Activated CD4-positive, alpha-beta T cell treated with anti-CD3 and anti-CD28 coated beads for 48 hours (primary cell): ENCODE measurements around the gene SKOR1.

Experiments used
- DNase-seq: peaks from one replicate; pipeline ENCODE4 v3.0.0-alpha.2; 2020

The SKOR1 gene, protein sequence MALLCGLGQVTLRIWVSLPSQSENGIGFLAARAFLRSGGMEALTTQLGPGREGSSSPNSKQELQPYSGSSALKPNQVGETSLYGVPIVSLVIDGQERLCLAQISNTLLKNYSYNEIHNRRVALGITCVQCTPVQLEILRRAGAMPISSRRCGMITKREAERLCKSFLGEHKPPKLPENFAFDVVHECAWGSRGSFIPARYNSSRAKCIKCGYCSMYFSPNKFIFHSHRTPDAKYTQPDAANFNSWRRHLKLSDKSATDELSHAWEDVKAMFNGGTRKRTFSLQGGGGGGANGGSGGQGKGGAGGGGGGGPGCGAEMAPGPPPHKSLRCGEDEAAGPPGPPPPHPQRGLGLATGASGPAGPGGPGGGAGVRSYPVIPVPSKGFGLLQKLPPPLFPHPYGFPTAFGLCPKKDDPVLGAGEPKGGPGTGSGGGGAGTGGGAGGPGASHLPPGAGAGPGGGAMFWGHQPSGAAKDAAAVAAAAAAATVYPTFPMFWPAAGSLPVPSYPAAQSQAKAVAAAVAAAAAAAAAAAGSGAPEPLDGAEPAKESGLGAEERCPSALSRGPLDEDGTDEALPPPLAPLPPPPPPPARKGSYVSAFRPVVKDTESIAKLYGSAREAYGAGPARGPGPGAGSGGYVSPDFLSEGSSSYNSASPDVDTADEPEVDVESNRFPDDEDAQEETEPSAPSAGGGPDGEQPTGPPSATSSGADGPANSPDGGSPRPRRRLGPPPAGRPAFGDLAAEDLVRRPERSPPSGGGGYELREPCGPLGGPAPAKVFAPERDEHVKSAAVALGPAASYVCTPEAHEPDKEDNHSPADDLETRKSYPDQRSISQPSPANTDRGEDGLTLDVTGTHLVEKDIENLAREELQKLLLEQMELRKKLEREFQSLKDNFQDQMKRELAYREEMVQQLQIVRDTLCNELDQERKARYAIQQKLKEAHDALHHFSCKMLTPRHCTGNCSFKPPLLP

DNA sequence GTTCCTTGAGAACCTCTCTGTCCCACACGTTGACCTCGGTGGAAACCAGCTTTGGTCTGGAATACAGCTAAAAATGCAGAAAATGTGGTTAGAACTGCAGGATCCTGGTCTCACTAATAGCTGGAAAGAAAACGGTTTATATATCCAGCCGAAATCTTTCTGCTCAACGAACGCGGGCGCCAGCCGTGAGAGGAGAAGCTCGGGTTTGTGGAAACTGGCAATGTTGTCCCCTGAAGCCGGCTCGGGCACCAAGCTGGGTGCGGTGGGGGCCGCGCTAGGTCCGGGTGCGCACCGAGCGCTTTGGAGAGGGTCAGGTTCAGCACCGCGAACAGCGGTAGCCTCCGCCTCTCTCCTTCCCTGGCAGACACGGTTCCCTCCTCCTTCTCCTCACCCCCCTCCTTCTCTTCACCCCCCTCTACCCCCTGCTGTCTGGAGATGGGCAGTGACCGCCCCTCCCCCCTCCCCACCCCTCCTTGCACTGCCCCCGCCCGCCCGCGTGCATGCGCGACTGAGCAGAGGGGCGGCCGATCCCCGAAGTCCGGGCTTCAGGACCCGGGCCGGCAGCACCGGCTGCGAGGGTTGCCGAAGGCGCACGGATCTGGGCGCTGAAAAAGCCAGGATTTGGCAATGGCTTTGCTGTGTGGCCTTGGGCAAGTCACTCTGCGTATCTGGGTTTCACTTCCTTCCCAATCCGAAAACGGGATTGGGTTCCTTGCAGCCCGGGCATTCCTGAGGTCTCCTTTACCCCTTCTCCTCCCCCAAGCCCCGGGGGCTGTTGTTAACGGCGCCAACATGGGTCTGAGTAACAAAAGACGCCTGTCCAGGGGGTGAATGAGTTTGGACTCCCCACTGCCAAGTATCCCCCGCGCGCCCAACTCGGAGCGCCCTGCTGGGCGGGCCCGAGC, at the start of gene SKOR1:
SKOR1 (plus strand) TSS at position 534 of the 905 bp plus-strand sequence; CDS start at position 628, 94 bp downstream.
- peak; percentile 39 for DNase-seq

DNA sequence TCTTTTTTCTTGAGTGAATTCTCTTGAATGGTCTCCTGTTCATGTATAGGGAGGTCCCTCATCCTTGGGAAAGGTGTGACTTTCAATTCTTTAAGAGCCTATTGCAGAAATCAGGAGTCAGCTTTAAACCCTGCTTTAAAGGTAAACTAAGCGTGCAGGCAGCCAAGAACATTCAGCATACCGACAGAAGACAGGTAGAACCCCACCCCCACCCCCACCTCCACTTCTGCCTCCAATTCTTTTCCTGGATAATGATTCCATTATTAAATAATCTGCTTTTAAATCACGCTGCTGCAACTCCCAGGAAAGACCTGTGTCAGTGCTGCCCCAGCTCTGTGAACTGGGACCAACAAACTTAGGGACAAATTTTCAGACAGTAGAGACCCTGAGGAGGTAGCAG, 49.3 kb upstream of the SKOR1 start:
- no peak for DNase-seq

DNA sequence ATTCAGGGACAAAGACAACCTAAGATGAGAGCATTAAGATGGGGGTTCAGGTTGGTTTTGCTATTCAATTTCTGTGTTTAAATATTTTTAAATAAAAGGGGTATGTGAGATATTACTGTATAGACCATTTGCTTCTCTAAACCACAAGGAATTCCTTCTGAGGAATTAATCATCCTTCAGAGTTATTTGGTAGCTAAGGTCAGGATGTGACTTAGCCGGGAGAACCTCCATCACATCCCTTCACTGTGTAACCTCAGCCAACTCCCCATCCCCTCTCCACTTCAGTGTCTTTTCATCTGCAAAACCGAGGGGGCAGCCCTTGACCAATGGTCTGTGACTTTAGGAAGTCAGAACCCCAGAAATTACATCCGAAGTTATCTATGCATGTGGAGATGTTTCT, 48.7 kb upstream of the SKOR1 start:
- no peak for DNase-seq

DNA sequence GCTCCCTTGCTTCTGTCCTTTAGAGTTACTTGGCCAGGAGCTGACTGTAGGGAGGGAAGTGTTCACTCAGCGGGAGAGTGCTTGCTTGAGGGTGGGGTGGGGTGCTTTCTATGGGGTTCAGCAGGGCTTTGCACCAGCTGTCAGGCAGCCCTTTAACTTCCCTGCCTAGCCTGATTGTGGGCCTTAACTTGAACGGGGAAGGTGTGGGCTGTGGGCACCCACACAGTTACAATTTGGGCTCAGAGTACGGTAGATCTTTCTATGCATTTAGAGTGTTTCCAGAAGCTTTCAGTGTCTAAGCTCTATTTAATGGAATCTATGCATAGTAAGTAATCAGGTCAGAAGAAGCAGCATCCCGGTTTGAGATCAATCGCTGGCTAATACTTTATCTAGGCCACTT, 48.2 kb upstream of the SKOR1 start:
- no peak for DNase-seq

DNA sequence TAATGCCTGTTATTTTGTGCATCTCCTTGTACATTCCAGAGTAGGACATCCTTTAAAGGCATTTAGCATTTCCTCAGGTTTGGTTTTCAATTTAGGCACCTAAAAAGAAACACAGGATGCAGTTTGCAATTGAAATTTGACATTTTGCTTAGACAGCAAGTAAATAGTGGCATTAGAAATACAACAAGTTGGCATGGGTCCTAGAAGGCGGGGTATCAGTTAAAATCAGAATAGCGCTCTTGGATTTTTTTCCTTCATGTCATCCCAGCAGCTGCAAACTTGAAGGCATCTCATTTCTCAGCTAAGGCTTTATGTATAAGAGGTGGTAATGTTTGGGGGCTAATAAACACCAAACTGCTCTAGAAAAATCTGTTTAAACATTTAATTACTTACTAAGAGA, 47.5 kb upstream of the SKOR1 start:
- DNase-seq, result no peak

DNA sequence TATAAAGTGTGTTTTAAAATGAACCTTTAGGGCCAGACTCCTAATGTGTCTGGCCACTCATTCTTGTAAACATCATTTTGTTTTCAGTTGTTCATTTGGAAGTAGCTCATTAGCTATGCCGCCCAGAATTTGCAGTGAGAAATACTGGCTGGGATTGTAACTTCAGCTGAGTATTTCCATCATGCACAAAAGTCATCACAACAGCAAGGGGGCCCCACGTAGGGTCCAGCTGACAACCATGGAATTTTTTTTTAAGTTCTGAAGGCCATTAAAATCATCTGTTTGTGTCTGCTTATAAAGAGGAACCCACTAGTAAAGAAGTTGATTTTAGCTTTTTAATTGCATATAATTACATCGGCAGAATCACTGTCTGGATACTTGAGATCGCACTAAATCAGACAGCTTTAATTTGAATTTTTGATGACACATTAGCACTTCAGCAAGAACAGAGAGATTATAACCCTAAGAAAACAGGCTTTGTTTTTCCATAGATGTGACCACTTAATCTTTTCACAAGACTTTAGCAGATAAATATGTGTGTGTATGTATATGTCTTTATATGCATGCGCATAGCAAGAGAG, 46.3 kb upstream of the SKOR1 start:
- DNase-seq, result no peak

DNA sequence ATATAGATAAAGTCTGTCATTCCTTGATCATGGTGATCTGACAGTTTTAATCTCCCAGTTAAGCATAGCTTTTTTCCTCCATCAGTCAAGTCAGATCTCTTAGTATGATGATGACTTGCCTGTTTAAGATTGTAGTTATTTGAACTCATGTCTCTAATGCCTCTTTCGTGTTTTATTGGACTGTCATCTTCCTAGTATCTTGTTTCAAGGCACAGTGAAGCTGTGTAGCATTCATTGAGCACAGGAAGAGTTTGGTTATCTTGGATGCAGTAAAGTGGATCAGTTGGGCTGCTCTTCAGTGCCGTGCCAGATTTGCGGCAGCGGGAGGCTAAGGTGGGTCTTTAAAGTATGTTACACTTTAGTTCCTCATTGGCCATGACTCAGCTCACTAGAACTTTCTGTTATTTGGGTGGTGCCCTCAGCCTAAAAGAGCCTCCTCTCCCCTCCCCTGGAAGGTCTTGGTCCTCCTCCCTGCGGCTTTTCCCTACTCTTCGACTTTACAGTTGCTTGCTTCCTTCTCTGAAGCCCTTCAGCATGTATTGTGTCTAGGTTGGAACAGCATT, 45.7 kb upstream of the SKOR1 start:
- DNase-seq, result no peak

DNA sequence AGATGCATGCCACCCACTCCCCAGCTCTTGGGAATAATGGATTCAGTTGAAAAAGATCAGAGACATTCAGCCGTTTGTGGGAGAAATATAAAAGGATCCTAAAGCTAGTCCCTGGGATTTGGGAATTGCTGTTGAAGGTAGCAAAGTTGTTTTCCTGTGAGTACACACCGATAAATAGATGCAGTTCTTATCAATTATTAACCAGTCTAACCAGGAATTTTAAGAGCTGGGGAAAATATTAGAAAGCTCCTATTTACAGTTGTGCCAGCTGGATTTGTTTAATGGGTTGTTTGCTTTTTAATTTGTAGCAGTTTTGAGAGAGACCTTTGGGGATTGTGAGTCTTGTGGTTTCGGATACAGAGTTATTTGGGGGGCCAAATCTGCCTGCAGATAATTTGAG, 44.2 kb upstream of the SKOR1 start:
- no peak for DNase-seq

DNA sequence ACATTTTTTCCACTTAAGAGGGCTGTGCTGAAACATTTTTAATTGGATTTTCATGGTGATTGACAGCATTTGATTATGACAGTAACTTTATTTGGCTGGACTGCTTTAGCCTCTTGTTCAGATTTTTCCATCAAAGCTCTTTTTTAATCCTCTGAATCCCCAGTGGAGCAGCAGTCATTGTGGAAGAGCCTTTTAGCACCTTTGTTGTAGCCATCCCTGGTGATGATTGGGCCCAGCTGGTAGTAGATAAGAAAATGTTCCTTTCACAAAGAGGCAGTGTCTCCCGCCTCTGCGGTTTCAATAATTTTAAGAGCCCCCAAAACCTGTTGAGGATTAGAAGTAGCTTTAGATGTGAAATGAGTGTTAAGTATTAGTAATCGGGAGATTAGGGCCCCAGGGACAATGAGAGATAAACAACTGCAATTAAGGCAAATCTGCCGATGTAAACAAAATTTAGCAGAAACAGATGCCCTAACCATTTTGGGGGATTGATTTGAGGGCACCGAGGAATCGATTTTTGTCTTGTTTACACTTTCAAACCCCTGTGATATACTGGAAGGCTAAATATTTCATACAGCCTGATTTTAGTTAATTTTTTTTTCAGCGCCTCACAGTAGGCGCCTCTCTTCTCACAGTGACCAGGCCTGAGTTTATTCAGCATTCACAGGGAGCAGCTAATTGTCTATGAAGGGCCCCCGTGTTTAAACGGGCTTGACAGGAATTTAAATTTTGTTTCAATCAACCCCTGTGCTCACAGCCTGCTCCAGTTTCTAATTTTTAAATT, 43.2 kb upstream of the SKOR1 start:
- DNase-seq, result no peak

DNA sequence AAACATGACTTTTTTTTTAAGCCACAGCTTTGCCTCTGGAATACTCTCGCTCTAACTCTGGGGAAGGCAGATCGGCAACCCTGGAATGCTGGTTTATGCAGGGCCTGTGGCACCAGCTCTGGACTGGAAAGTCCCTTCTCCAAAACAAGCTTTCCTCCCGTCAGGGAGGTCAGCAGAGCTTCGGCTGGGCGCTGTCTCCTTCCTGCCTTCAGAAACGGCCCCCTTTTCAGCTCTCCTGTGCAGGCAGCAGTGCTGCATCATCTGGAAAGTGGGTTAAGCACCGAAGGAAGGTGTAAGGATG, 42.7 kb upstream of the SKOR1 start:
- DNase-seq, result no peak

DNA sequence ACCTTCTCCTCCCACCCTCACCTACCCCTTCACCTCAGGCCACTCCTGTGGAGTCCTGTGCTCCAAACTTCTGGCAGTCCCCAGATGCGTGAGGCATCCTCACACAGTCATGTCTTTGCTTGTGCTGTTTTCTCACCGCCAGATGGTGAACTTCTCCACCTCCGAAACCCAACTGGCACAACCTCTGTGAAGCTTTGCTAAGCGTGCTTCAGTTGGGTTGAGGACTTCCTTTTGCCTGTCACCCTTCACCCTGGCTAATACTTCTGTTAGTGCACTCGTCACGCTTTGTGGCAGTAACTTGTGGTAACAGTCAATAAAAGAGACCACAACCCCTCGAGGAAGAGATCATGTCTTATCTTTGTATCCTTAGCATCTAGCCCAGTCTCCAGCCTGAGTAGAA, 42.0 kb upstream of the SKOR1 start:
- DNase-seq, result peak; percentile 42

DNA sequence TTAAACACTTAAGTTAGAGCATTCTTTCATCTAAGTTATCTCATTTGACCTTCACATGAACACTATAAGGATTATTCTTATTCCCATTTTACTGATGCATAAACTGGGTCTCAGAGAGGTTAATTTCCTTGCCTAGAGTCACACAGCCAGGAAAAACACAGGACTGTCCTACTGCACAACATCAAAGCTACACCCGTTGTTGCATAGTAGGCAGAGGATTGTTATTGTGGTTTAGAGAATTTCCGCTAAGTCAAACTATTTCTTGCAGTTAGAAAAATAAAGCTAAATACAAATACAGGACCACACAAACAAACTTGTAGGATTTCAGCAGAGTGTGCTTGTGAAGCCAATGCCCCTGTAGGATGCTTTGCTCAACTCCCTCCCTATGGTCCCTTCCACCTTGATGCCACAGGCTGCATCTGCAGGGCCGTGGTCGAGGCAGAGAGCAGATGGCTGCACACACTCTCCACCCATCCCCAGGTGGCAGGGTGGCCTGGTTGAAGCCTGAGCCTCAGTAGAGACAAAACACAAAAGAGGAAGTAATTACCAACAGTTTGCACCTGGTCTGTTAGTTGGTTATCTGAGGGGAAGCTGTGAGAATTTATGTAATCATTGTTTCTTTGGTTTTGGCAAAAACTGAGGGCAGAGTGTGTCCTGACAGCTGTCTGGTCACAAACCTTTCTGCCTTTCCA, 41.1 kb upstream of the SKOR1 start:
- DNase-seq, result no peak

DNA sequence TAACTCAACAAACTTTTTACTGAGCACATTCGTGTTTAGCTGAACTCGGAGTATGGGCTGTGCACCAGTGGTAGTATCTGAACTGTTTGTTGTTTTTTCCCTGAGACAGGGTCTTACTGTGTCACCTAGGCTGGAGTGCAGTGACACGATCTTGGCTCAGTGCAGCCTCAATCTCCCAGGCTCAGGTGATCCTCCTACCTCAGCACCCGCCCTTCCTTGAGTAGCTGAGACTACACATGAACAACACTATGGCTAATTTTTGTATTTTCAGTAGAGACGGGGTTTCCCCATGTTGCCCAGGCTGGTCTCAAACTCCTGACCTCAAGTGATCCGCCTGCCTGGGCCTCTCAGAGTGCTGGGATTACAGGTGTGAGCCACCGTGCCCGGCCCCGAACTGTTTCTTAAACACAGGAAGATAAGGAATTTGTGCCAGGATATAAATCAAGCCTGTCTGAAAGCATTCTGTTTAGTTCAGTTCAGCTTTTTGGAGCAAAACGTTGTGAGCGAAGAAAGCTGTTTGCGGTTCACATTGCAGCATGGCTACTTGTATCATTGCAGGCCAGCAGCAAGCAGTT, 40.4 kb upstream of the SKOR1 start:
- no peak for DNase-seq

DNA sequence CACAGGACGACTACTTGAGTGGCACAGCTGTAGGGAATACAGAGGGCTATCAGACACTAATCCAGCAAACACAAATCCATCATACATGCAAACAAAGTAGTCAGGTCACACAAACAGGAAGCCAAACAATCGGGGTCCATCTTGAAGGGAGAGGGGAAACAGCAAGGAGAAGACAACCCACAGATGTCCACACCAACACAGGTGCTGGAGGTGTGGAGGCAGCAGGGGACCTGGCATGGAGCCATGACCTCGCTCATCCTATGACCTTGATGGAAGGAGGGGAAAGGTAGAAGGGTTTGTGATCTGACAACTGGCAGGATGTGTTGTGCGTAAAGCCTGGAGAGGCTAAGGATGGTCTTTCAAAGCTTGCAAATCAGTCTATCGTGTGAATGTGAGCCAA, 39.9 kb upstream of the SKOR1 start:
- no peak for DNase-seq

DNA sequence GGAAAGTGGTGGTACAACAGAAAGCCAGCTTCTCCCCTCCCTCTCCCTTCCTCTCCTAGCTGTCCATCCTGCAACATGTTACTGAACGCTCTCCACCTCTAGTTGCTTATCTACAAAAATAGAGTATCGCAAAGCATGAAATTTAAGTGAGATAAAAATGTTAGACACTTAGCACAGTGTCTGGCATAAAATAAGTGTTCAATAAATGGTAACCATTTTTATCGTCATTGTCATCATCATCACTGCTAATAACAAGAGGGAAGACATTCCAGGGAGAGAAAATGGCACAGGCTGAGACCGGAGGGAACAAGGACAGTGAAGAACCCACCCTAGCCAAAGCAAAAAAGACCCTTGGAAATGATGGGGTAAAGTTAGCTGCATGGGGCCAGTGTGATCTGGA, 38.7 kb upstream of the SKOR1 start:
- no peak for DNase-seq

DNA sequence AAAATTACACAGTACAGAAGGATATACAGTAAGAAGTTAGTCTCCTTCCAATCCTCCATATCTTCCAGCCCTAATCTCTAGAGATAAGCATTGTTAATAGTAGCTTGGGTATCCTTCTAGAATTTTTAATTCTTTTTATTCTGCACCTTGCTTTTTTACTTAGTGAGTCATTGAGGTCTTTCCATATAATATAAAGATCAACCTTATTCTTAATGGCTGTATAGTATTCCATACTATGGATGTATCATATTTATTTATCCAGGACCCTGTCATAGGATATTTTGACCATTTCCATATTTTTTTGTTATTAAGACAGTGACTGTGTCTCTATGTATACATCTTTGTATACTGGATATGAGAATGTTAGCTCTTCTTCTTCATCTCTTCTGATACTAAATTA, 36.3 kb upstream of the SKOR1 start:
- no peak for DNase-seq

DNA sequence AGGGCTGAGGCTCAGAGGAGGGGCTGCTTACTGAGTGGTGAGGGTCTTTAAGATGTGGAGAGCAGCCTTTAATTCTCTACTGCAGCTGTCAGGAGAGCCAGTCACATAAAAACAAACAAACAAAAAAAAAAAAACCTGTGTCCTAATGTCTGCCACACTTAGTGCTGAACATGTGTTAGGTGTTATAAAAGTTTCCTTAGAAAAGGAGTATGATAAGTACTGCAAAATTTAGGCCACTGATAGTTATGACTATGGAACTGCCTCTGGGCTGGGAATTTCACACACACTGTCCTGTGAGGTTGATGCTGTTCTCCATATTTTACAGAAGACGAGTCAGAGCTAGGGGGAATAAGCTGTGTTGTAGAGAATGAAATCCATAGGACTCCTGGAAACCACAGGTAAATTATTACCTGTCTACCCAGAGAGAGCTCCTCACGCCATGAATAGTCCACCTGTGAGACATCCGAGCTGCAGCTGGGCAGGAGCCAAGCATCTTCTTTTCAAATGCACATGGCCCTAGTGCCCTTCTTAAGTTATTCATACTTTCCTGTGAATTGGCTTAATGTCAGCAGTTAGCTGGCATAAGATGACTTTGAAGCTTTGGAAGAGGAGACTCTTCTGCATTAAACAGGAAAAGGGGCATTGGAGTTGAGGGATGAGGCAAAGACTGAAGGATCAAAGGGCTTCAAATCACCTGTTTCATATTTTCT, 34.5 kb upstream of the SKOR1 start:
- DNase-seq, result no peak

DNA sequence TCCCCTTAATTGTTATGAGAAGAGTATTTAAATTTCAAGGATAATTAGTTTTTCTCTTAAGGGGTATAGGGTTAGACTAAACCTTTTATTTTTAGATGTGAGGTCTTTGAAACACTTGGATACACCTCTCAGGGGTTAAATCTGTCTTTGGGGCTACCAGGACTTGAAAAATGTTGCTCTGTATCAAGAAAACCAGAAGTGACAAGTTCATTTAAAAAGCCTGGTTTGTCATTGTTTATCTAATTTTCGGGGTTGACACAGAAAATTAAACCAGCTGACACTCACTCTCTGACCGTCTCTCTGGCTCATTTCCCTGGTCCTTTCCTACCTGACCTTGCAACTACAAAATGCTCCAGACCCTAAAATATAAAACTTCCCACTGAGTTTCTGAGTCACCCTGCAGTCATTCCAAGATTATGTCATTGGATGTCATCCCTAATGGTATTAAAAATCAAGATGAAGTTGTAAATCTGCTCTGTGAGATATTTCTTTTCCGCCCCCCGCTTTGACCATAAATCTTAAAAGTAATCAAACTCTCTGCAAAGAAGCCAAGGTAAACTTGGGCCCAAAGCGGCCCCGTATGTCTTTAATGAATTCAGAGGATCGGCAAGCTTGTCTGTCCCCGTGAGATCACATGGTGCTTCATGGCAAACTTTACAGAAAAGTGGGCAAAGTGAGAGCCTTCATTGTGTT, 32.9 kb upstream of the SKOR1 start:
- DNase-seq, result no peak
